HepG2 (cell line): Measurements from ENCODE around the gene KCTD13. TPM values are rescaled to one million over a fixed set of nuclear protein-coding genes. Genes with fewer than 3 reads are reported as not detected.

Experiments
- CHD2 ChIP-seq: IDR thresholded peaks from 2 replicates; pipeline ENCODE4 v1.6.1; 2011; ENCODE audit warnings: low read depth, low read length, improper control_type of control experiment
- ISL2 ChIP-seq: sonication (generic); formaldehyde crosslinking; IDR thresholded peaks from 2 replicates; pipeline ENCODE4 v1.5.0; 2020; ENCODE audit warnings: missing genetic modification reagents
- KLF6 ChIP-seq: IDR thresholded peaks from 2 replicates; pipeline ENCODE4 v1.8.0; 2016; ENCODE audit warnings: missing biosample characterization, missing genetic modification reagents
- KMT2B ChIP-seq: IDR thresholded peaks from 2 replicates; pipeline ENCODE4 v1.6.1; 2016; ENCODE audit warnings: missing genetic modification reagents, missing compliant biosample characterization
- MBD4 ChIP-seq: IDR thresholded peaks from 2 replicates; pipeline ENCODE4 v1.6.1; 2012; ENCODE audit warnings: low read length, inconsistent platforms, borderline replicate concordance
- PAF1 ChIP-seq: IDR thresholded peaks from 2 replicates; pipeline ENCODE4 v1.6.1; 2016; ENCODE audit warnings: missing genetic modification reagents, missing compliant biosample characterization
- PITX1 ChIP-seq: sonication (generic); formaldehyde crosslinking; IDR thresholded peaks from 2 replicates; pipeline ENCODE4 v1.5.1; 2020; ENCODE audit warnings: mild to moderate bottlenecking, missing genetic modification reagents
- RFXANK ChIP-seq: IDR thresholded peaks from 2 replicates; pipeline ENCODE4 v1.6.1; 2016
- SMAD3 ChIP-seq: sonication (generic); formaldehyde crosslinking; IDR thresholded peaks from 2 replicates; pipeline ENCODE4 v1.4.0; 2020; ENCODE audit warnings: missing genetic modification reagents
- SP1 ChIP-seq, 2 experiments: fragments of 450-650 bp in 1 of 2; sonication (generic) in 1 of 2; formaldehyde crosslinking in 1 of 2; IDR thresholded peaks; 2 replicates each; pipeline versions ENCODE4 v1.4.0 to v1.6.1; 2016 to 2020; ENCODE audit warnings: missing genetic modification reagents in 1 of 2
- YEATS4 ChIP-seq: sonication (generic); formaldehyde crosslinking; IDR thresholded peaks from 2 replicates; pipeline ENCODE4 v1.4.0; 2020; ENCODE audit warnings: missing genetic modification reagents, borderline replicate concordance
- ZBTB38 ChIP-seq: sonication (generic); formaldehyde crosslinking; IDR thresholded peaks from 2 replicates; pipeline ENCODE4 v1.5.1; 2020; ENCODE audit warnings: mild to moderate bottlenecking, missing genetic modification reagents
- ZBTB42 ChIP-seq: sonication (generic); formaldehyde crosslinking; IDR thresholded peaks from 2 replicates; pipeline ENCODE4 v1.5.0; 2020; ENCODE audit warnings: mild to moderate bottlenecking, missing genetic modification reagents
- ZKSCAN5 ChIP-seq: sonication (generic); formaldehyde crosslinking; IDR thresholded peaks from 2 replicates; pipeline ENCODE4 v1.5.1; 2020; ENCODE audit warnings: mild to moderate bottlenecking, missing genetic modification reagents
- ZNF251 ChIP-seq: sonication (generic); formaldehyde crosslinking; IDR thresholded peaks from 2 replicates; pipeline ENCODE4 v1.9.0; 2021; ENCODE audit warnings: mild to moderate bottlenecking, missing genetic modification reagents
- polyA plus RNA-seq, 8 experiments: library from polyadenylated mRNA; depleted of rRNA in 3 of 8; stranded (reverse) in 7 of 8; unstranded in 1 of 8; fragments of >200 nt; fragmentation: Illumina TruSeq in 4 of 8; extraction: Trizol in 4 of 8; gene quantifications; 2 replicates each; pipeline versions ENCODE4 v1.2.1 to v1.2.3, GENCODE V29; 2011 to 2016; ENCODE audit warnings: low read depth in 4 of 8, missing spikeins in 1 of 8, mixed read lengths in 1 of 8; ENCODE audit not compliant: insufficient read depth in 1 of 8
- total RNA-seq, 5 experiments: library from RNA; depleted of rRNA; stranded (reverse); fragments of >200 nt; fragmentation: Illumina TruSeq; extraction: Trizol; gene quantifications; 2 replicates each; pipeline ENCODE4 v1.2.3, GENCODE V29; 2016; ENCODE audit warnings: low read depth in 1 of 5
- TF ChIP-seq, protein P1 (sequence below): sonication (generic); formaldehyde crosslinking; conservative IDR thresholded peaks from 2 replicates; pipeline ENCODE4 v1.8.0; 2022; ENCODE audit warnings: low read depth, missing genetic modification reagents
- TF ChIP-seq, protein P2 (sequence below): sonication (generic); formaldehyde crosslinking; IDR thresholded peaks from 2 replicates; pipeline ENCODE4 v1.8.0; 2022; ENCODE audit warnings: missing genetic modification reagents, mild to moderate bottlenecking, inconsistent platforms, borderline replicate concordance
- TF ChIP-seq, protein P3 (sequence below), 2 experiments: fragments of 450-650 bp in 1 of 2; sonication (generic) in 1 of 2; formaldehyde crosslinking; IDR thresholded peaks; 2 replicates each; pipeline versions ENCODE4 v1.5.0 to v1.8.0; 2020 to 2022; ENCODE audit warnings: mild to moderate bottlenecking in 1 of 2, missing genetic modification reagents in 1 of 2
- TF ChIP-seq, protein P4 (sequence below): sonication (generic); formaldehyde crosslinking; IDR thresholded peaks from 2 replicates; pipeline ENCODE4 v1.5.0; 2020; ENCODE audit warnings: missing genetic modification reagents
- TF ChIP-seq, protein P5 (sequence below): sonication (generic); formaldehyde crosslinking; IDR thresholded peaks from 2 replicates; pipeline ENCODE4 v1.4.0; 2020; ENCODE audit warnings: mild to moderate bottlenecking, missing genetic modification reagents
- TF ChIP-seq, protein P6 (sequence below): sonication (generic); formaldehyde crosslinking; IDR thresholded peaks from 2 replicates; pipeline ENCODE4 v1.4.0; 2020; ENCODE audit warnings: missing genetic modification reagents, borderline replicate concordance

The KCTD13 gene
- total and polyA plus RNA-seq, 2 of the 13 experiments (the other 11 are each of a cell fraction or from before 2014, with no cell fraction given) = 6.3 to 14.7 TPM

DNA sequence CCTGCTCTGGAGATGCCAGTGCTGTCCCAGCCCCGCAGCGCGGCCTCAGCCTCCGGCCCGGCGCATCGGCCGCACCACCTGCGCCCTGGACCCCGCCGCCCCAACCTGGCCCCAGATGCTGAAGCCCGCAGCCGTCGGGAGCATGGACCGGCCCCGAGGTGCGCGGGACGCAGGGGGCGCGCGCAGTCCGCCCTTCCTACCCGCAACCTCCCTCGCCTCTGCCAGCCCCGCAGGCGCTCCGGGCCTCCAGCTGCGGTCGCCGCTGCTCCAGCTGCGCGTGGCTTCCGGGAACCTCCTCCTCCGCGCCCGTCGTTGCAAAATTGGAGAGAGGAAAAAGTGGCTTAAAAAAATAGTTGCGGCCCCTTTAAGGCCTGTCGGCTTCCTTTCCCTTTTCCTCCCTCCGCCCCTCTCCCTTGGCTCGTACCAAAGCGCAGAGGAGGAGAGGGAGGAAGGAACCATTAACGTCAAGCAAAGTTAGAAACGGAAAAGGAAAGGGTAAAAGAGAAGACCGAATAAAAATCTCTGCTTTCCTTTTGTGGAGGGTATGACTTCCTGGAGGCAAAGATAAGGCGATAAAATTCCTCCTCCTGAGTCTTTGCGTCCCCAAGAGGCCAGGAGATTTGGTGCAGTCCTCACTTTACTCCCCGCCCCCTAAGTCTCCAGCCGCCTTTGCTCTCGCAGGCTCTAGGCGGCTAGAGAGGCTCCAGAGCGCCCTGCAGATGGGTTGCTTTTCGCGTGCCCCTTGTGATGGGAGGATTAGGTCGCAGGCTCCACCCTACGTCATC, 63.0 kb downstream of the KCTD13 start, which contains the start of gene CDIPT (continued):
- TF ChIP-seq PAF1 (CRISPR knock-in tag) = no peak
- TF ChIP-seq, protein P1, sequence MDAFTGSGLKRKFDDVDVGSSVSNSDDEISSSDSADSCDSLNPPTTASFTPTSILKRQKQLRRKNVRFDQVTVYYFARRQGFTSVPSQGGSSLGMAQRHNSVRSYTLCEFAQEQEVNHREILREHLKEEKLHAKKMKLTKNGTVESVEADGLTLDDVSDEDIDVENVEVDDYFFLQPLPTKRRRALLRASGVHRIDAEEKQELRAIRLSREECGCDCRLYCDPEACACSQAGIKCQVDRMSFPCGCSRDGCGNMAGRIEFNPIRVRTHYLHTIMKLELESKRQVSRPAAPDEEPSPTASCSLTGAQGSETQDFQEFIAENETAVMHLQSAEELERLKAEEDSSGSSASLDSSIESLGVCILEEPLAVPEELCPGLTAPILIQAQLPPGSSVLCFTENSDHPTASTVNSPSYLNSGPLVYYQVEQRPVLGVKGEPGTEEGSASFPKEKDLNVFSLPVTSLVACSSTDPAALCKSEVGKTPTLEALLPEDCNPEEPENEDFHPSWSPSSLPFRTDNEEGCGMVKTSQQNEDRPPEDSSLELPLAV (CRISPR knock-in tag) = no peak
- TF ChIP-seq ISL2 (CRISPR knock-in tag) = peak; percentile 62; the same call in 1 of the 2 replicates
- no peak for TF ChIP-seq CHD2
- TF ChIP-seq, protein P2, sequence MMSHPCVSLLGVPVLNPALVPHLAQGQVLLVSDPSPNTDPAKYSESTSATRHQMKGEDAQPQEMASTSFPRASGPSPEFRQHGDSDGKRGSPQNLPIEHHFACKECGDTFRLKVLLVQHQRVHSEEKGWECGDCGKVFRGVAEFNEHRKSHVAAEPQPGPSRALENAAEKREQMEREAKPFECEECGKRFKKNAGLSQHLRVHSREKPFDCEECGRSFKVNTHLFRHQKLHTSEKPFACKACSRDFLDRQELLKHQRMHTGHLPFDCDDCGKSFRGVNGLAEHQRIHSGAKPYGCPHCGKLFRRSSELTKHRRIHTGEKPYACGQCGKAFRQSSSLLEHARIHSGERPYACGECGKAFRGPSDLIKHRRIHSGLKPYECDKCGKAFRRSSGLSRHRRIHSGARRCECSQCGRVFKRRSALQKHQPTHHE (CRISPR knock-in tag) = no peak
- TF ChIP-seq ZKSCAN5 (CRISPR knock-in tag) = no peak
- TF ChIP-seq MBD4 = no peak
- TF ChIP-seq ZNF251 (CRISPR knock-in tag) = no peak
- peak; percentile 66; the same call in 1 of the 2 replicates for TF ChIP-seq KMT2B (CRISPR knock-in tag)
- no peak for TF ChIP-seq SP1 (IDR thresholded peaks at IDR 0.05)
- TF ChIP-seq SP1 (CRISPR knock-in tag; IDR thresholded peaks at IDR 0.05) = peak; percentile 80
- no peak; the same call in 1 of the 2 replicates for TF ChIP-seq ZBTB38
- TF ChIP-seq KLF6 (CRISPR knock-in tag) = peak; percentile 80
- TF ChIP-seq SMAD3 (CRISPR knock-in tag) = peak; percentile 99
- TF ChIP-seq, protein P3, sequence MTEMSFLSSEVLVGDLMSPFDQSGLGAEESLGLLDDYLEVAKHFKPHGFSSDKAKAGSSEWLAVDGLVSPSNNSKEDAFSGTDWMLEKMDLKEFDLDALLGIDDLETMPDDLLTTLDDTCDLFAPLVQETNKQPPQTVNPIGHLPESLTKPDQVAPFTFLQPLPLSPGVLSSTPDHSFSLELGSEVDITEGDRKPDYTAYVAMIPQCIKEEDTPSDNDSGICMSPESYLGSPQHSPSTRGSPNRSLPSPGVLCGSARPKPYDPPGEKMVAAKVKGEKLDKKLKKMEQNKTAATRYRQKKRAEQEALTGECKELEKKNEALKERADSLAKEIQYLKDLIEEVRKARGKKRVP (CRISPR knock-in tag; IDR thresholded peaks at IDR 0.05) = peak in 1 of 2 experiments; percentile 61; a peak in 1 of 4 replicates
- peak; percentile 86; the same call in 1 of the 2 replicates for TF ChIP-seq ZBTB42 (CRISPR knock-in tag)
- TF ChIP-seq, protein P4, sequence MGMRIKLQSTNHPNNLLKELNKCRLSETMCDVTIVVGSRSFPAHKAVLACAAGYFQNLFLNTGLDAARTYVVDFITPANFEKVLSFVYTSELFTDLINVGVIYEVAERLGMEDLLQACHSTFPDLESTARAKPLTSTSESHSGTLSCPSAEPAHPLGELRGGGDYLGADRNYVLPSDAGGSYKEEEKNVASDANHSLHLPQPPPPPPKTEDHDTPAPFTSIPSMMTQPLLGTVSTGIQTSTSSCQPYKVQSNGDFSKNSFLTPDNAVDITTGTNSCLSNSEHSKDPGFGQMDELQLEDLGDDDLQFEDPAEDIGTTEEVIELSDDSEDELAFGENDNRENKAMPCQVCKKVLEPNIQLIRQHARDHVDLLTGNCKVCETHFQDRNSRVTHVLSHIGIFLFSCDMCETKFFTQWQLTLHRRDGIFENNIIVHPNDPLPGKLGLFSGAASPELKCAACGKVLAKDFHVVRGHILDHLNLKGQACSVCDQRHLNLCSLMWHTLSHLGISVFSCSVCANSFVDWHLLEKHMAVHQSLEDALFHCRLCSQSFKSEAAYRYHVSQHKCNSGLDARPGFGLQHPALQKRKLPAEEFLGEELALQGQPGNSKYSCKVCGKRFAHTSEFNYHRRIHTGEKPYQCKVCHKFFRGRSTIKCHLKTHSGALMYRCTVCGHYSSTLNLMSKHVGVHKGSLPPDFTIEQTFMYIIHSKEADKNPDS = no peak
- peak; percentile 88 for TF ChIP-seq RFXANK
- TF ChIP-seq, protein P5, sequence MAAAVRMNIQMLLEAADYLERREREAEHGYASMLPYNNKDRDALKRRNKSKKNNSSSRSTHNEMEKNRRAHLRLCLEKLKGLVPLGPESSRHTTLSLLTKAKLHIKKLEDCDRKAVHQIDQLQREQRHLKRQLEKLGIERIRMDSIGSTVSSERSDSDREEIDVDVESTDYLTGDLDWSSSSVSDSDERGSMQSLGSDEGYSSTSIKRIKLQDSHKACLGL (CRISPR knock-in tag) = no peak
- TF ChIP-seq, protein P6, sequence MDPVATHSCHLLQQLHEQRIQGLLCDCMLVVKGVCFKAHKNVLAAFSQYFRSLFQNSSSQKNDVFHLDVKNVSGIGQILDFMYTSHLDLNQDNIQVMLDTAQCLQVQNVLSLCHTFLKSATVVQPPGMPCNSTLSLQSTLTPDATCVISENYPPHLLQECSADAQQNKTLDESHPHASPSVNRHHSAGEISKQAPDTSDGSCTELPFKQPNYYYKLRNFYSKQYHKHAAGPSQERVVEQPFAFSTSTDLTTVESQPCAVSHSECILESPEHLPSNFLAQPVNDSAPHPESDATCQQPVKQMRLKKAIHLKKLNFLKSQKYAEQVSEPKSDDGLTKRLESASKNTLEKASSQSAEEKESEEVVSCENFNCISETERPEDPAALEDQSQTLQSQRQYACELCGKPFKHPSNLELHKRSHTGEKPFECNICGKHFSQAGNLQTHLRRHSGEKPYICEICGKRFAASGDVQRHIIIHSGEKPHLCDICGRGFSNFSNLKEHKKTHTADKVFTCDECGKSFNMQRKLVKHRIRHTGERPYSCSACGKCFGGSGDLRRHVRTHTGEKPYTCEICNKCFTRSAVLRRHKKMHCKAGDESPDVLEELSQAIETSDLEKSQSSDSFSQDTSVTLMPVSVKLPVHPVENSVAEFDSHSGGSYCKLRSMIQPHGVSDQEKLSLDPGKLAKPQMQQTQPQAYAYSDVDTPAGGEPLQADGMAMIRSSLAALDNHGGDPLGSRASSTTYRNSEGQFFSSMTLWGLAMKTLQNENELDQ (CRISPR knock-in tag) = 0 out of 2 replicates have a peak, but pooled peaks have one; percentile 36
- peak; percentile 95 for TF ChIP-seq PITX1 (CRISPR knock-in tag)
- TF ChIP-seq YEATS4 (CRISPR knock-in tag) = peak; percentile 69
